HL-60 (cell line): ENCODE data around the gene EARS2.

Experiments
- GABPA ChIP-seq: IDR thresholded peaks from 2 replicates; pipeline ENCODE4 v1.6.1; 2012; ENCODE audit warnings: low read depth
- POLR2AphosphoS5 ChIP-seq: IDR thresholded peaks from 2 replicates; pipeline ENCODE4 v1.6.1; 2012; ENCODE audit warnings: low read depth
- REST ChIP-seq: IDR thresholded peaks from 2 replicates; pipeline ENCODE4 v1.6.1; 2012; ENCODE audit warnings: low read depth; ENCODE audit not compliant: insufficient replicate concordance
- TF ChIP-seq, protein P1 (sequence below): IDR thresholded peaks from one replicate; pipeline ENCODE4 v1.5.1; 2011; ENCODE audit warnings: low read length, control low read depth, inconsistent platforms; ENCODE audit not compliant: insufficient read depth

DNA sequence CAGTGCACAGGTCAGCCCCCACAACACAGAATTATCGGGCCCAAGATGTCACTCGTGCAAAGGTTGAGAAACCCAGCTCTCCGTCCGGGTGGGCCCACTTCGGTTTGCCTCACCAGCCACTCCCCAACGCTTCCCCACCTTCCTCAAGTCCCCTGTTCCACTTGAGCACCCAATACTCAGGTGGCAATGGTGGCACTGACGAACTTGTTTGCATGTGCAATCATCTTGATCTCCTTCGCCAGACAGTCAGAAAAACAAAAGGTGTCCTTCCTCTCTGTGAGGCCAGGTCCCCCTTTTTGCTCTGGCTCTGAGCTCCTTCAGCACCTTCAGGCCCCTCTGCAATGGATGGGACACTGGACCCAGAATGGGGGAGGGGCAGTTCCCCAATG is 50.5 kb downstream of the EARS2 start:
- no peak for TF ChIP-seq REST
- TF ChIP-seq, protein P1, sequence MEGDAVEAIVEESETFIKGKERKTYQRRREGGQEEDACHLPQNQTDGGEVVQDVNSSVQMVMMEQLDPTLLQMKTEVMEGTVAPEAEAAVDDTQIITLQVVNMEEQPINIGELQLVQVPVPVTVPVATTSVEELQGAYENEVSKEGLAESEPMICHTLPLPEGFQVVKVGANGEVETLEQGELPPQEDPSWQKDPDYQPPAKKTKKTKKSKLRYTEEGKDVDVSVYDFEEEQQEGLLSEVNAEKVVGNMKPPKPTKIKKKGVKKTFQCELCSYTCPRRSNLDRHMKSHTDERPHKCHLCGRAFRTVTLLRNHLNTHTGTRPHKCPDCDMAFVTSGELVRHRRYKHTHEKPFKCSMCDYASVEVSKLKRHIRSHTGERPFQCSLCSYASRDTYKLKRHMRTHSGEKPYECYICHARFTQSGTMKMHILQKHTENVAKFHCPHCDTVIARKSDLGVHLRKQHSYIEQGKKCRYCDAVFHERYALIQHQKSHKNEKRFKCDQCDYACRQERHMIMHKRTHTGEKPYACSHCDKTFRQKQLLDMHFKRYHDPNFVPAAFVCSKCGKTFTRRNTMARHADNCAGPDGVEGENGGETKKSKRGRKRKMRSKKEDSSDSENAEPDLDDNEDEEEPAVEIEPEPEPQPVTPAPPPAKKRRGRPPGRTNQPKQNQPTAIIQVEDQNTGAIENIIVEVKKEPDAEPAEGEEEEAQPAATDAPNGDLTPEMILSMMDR, result no peak
- TF ChIP-seq GABPA, result no peak
- TF ChIP-seq POLR2AphosphoS5, result no peak
